ENCODE measurements around the gene CNTFR.
"Not testable (repeated sequence)": the region's sequence is repeated elsewhere in the genome, so short reads cannot be mapped to it uniquely, and the experiment has no call there.

CNTFR gene

GRCh38 chr9:34589636-34590380 lies at the start of gene CNTFR:
TSS of gene CNTFR (minus strand) at chr9:34589724. CDS start at chr9:34568981, 20,743 bp downstream.
- peak; percentile 26 for DNase-seq

- not testable (repeated sequence) for DNase-seq
Observed at GRCh38 chr9:34639322-34639721, 49.8 kb upstream of the CNTFR start.

- no peak for DNase-seq
Observed at GRCh38 chr9:34638138-34638445, 48.6 kb upstream of the CNTFR start.

- peak; percentile 94 for DNase-seq
Observed at GRCh38 chr9:34637356-34638137, 48.0 kb upstream of the CNTFR start, which contains the start of gene SIGMAR1. TSS of gene SIGMAR1 (minus strand) at chr9:34637787. CDS start at chr9:34637697, 90 bp downstream.

- peak; percentile 18 for DNase-seq
Observed at GRCh38 chr9:34636791-34637355, 47.3 kb upstream of the CNTFR start.

- no peak for DNase-seq
Observed at GRCh38 chr9:34635556-34635955, 46.0 kb upstream of the CNTFR start.

- no peak for DNase-seq
Observed at GRCh38 chr9:34634551-34635248, 45.2 kb upstream of the CNTFR start.

- DNase-seq = peak; percentile 76
Observed at GRCh38 chr9:34633851-34634550, 44.5 kb upstream of the CNTFR start.

GRCh38 chr9:34633166-34633565 lies 43.6 kb upstream of the CNTFR start:
- no peak for DNase-seq

- DNase-seq = no peak
Observed at GRCh38 chr9:34630402-34631154, 41.1 kb upstream of the CNTFR start.

GRCh38 chr9:34629491-34629808 lies 39.9 kb upstream of the CNTFR start:
- DNase-seq = no peak

- DNase-seq = peak; percentile 58
Observed at GRCh38 chr9:34628656-34629490, 39.3 kb upstream of the CNTFR start, which contains the start of gene ARID3C. TSS of gene ARID3C (minus strand) at chr9:34629066. CDS start at chr9:34628014, 1,052 bp downstream.

- DNase-seq = no peak
Observed at GRCh38 chr9:34627716-34628655, 38.5 kb upstream of the CNTFR start.

- no peak for DNase-seq
Observed at GRCh38 chr9:34625186-34625486, 35.6 kb upstream of the CNTFR start.

GRCh38 chr9:34624475-34625185 lies 35.1 kb upstream of the CNTFR start:
- DNase-seq = no peak

GRCh38 chr9:34623374-34624235 lies 34.1 kb upstream of the CNTFR start:
- DNase-seq = no peak

GRCh38 chr9:34620061-34620994 lies 30.8 kb upstream of the CNTFR start, which contains the start of gene DCTN3:
TSS of gene DCTN3 (minus strand) at chr9:34620495. CDS start at chr9:34620464, 31 bp downstream.
- peak; percentile 84 for DNase-seq

Data from stimulated activated CD4-positive, alpha-beta T cell treated with anti-CD3 and anti-CD28 coated beads, Interleukin-4, amount 100 ng/mL, for 1 hour (primary cell).